Skin epidermis (tissue), 12 donors: ENCODE results near the gene VAX1.

Source experiments
- H3K27ac ChIP-seq, 21 experiments: fragments of 200-600 bp; sonication (generic) in 11 of 21; one replicate each; pipeline ENCODE4 v1.5.0; 2020; ENCODE audit warnings: mild to moderate bottlenecking in 3 of 21, inconsistent platforms in 2 of 21, moderate library complexity in 2 of 21
- H3K4me3 ChIP-seq, 7 experiments: fragments of 200-600 bp; sonication (generic) in 2 of 7; one replicate each; pipeline ENCODE4 v1.5.0; 2020; ENCODE audit warnings: inconsistent platforms in 2 of 7, mild to moderate bottlenecking in 2 of 7, moderate library complexity in 1 of 7

Gene VAX1

GRCh38 chr10:117164592-117165537, 26.8 kb upstream of the VAX1 start:
- Histone ChIP-seq H3K4me3 (peak overlapping the region in 2 of 7 experiments; percentile 10 to 13), H3K27ac (no peak overlapping the region)

- Histone ChIP-seq H3K27ac (no peak overlapping the region), H3K4me3 (no peak overlapping the region)
These were observed 26.0 kb upstream of the VAX1 start for GRCh38 chr10:117163954-117164548.

- H3K27ac ChIP-seq: no peak overlapping the region
- H3K4me3 ChIP-seq: peak overlapping the region in 2 of 7 experiments; percentile 2 to 3
These were observed 25.2 kb upstream of the VAX1 start for GRCh38 chr10:117163061-117163953.

- Histone ChIP-seq H3K27ac (no peak overlapping the region), H3K4me3 (peak overlapping the region in 1 of 7 experiments; percentile 3)
These were observed 24.3 kb upstream of the VAX1 start for GRCh38 chr10:117162093-117163060.

- H3K4me3 ChIP-seq: no peak overlapping the region
- no peak overlapping the region for H3K27ac ChIP-seq
These were observed 23.4 kb upstream of the VAX1 start for GRCh38 chr10:117161386-117162033.

DNA sequence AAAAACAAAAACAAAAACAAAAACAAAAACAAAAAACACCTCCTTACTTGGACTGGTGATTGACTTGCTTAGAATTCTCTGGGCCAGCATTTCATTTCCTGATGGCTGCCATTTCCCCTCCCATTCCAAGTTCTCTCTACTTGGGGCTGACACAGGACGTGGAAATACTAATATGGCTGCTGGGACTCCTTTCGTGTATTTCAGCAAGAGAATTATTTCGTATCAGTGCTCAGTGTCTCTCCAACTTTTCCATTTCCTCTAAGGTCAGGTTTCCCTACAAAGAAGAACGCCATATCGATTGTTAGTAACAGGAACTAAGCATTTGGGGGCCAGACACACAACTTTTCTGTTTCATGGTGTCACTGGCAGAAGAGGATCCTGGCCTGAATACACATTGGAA, 22.5 kb upstream of the VAX1 start:
- Histone ChIP-seq H3K27ac (no peak overlapping the region), H3K4me3 (no peak overlapping the region)

DNA sequence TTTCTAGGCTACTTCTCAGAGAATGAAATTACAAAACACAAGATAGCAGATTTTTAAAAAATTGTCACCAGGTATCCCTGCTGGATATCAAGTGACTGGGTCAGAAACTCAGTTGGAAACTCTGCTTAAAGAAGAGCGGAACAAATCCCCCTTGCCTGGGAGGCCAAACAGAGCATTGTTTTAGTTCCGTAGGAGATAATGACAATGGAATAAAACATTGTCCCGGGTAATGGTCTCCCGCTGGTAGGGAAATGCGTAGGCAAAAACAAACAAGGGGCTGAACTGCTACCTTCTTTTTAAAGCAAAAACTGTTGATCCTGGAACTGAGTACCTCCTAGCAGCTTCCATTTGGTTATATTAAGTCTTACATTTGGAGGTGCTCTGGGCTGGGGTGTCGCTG, 21.3 kb upstream of the VAX1 start:
- no peak overlapping the region for H3K27ac ChIP-seq

GRCh38 chr10:117158297-117158696, 20.2 kb upstream of the VAX1 start:
- H3K4me3 ChIP-seq: no peak overlapping the region
- no peak overlapping the region for H3K27ac ChIP-seq

More for the DNA sequence above, 21.3 kb upstream of the VAX1 start:
- no peak overlapping the region for H3K4me3 ChIP-seq

- H3K27ac ChIP-seq: no peak overlapping the region
- H3K4me3 ChIP-seq: no peak overlapping the region
These were observed 14.6 kb upstream of the VAX1 start for GRCh38 chr10:117152668-117153067.

GRCh38 chr10:117148284-117148683, 10.2 kb upstream of the VAX1 start:
- no peak overlapping the region for H3K27ac ChIP-seq
- no peak overlapping the region for H3K4me3 ChIP-seq

DNA sequence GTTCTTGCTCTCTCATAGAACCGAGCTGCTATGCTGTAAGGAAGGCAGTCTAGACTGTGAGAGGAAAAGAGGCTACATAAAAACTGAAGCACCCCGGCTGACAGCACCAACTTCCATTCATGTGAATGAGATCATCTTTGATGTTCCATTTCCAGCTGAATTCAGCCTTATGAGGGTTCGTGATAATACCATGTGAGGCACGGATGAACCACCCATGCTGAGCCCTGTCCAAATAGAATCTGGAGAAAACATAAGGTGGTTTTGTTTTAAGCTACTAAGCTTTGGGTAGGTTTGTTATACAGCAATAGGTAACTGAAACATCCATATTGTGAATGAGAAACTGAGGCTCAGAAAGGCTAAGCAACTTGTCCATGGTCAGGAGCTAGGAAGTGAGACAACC, 6.9 kb upstream of the VAX1 start:
- no peak overlapping the region for H3K4me3 ChIP-seq

DNA sequence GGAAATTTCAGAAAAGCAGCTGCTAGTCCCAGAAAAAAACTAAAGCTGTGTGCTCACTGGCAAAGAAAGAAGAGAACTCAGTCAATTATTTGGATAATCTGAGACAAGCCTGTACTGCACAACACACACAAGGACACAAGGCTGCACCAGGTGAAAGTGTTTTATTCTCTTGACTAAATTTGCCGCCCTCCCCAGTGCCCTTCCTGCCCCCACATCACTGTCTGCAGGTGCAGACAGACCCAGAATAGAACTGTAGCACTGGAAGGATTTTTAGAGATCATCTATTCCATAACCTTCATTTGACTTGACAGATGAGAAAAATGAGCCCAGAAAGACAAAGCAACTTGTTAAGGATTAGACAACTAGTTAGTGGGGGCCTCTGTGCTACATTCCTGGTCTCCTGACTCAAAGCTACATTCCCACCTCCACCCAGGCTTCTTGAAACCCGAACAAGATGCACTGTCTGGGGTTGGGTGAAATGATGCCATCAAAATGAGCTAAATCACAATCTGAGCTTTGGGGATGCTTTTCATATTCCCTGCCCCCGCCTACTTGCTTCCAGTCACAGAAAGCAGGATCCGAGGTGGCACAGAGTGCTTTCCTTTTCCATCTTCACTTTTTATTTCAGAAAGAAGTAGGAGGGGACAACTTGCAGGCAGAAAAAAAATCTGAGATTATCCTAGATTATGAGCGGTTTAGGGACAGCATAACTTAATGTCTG, 5.2 kb upstream of the VAX1 start:
- Histone ChIP-seq H3K4me3 (no peak overlapping the region), H3K27ac (no peak overlapping the region)

More for the DNA sequence above, 6.9 kb upstream of the VAX1 start:
- H3K27ac ChIP-seq: no peak overlapping the region

DNA sequence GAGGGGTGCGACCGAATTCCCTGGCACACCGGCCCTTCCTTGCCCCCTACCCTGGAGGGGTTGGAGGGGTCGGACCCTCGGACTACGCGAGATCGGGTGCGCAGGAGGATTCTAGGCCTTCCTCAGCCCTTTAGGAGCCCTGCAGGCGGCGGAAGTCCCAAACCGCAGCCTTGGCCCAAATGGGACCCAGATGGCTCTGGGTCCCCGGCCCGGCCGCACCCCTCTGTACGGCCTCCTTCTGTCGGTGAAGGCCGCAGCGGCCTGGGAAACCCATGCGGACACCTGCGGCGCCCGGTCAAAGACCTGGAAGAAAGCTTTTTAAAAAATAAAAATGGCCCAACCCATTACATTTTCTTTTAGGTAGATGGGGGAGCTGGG, 2.4 kb upstream of the VAX1 start:
- H3K27ac ChIP-seq: no peak overlapping the region
- H3K4me3 ChIP-seq: no peak overlapping the region

DNA sequence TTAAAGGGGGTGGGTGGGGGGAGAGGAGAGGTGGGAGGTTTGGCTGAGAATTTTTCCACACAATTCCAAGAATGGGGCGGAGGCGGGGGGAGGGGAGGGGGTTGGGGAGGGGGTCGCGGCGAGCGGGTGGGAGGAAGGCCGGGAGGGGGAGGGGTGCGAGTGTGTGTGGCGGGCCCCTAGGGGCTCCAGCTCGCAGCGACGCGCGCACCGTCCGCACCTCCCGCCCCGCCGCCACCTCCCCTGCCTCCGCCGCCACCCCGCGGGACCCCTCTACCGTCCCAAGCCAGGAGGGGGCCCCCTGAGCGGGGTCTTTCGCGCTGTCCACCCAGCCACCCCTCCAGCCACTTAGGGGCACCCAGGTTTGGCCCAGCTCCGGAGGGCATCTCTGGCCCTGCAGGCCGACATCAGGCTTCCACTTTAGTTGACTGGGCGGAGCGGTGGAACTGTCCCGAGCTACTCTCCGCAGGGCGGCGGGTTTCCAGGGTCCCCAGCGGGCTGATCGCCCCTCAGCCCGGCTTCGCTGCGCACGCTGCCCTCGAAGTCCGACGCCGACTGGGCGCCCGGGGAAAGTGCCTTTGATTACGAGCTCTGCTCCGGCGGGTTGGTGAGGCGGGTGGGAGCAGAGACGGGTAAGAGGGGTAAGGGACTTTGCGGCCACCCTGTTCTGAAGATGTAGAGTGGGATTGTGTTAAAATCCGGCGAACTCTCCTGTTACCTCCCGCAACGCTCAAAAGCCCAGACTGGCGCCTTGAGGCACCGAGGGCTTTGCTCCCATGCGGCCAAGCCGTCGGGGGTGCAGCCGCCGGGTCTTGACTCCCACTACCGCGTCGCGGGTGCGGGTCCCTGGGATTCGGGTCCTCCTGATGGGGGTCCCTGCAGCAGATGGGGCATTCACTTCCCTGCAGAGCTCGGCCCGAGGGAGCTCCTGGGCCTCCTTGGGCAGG, 1.8 kb upstream of the VAX1 start:
- Histone ChIP-seq H3K4me3 (no peak overlapping the region), H3K27ac (no peak overlapping the region)

DNA sequence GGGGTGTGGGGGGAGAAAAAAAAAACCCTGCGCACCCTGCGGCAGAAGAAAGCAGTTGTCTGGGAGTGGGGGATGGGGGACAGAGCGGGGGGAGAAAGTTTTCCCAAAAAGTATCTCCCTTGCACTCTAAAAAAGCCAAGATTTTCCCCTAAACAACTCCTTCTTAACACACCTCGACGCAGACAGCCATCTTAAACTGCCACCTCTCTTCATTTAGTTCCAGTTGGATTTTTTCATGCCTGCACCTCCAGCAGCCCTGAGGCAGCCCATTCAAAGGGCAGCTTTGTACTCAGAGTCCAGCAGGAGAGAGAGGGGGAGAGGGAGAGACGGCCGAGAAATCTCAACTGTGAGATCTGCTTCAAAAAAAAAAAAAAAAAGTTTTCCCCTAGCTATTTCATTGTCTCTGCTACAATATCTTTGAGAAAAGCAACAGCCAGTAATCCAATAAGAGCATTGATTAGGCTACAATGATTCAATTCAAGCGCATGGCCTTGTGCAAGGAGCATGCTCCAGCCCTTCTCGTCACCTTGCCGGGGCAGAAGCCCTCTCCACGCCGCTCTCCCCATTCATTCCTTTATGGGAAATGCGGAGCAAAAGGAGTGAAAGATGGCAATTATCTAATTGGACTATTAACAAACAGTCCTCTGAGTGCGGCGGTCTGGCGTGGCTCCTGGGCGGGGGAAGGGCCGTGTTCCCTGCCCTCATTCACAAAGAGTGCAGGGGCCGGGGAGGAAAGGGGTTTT, 939 bp upstream of the VAX1 start:
- no peak overlapping the region for H3K4me3 ChIP-seq

More for the DNA sequence above, 939 bp upstream of the VAX1 start:
- no peak overlapping the region for H3K27ac ChIP-seq
